ENCODE results near the gene EIF3I.

EIF3I gene

GRCh38 chr1:32221980-32222755, at the start of gene EIF3I, which contains the start of gene TMEM234:
Gene EIF3I, plus strand, starts transcription at chr1:32222407. Its CDS starts 35 bp downstream, at chr1:32222442.
Gene TMEM234, minus strand, starts transcription at chr1:32222353. Its CDS starts 31 bp downstream, at chr1:32222322.
- peak; percentile 82 to 91 (median 87) for DNase-seq (ENCODE audit: low read depth in 2 of 3, low spot score in 1 of 3)

GRCh38 chr1:32172621-32173245, 49.5 kb upstream of the EIF3I start:
- no peak for DNase-seq (ENCODE audit: low read depth in 2 of 3, low spot score in 1 of 3)

- DNase-seq (ENCODE audit: low read depth in 2 of 3, low spot score in 1 of 3), result no peak
These were observed 43.6 kb upstream of the EIF3I start for GRCh38 chr1:32178380-32179192.

GRCh38 chr1:32179193-32179442, 43.1 kb upstream of the EIF3I start:
- DNase-seq (ENCODE audit: low read depth in 2 of 3, low spot score in 1 of 3), result no peak

- DNase-seq (ENCODE audit: low read depth in 2 of 3, low spot score in 1 of 3), result peak; percentile 81 to 91 (median 88)
These were observed 42.6 kb upstream of the EIF3I start, which contains the start of gene TXLNA for GRCh38 chr1:32179443-32180185. Gene TXLNA, plus strand, starts transcription at chr1:32179675. Its CDS starts 671 bp downstream, at chr1:32180346.

GRCh38 chr1:32180186-32181060, 41.8 kb upstream of the EIF3I start:
- no peak for DNase-seq (ENCODE audit: low read depth in 2 of 3, low spot score in 1 of 3)

- no peak for DNase-seq (ENCODE audit: low read depth in 2 of 3, low spot score in 1 of 3)
These were observed 41.1 kb upstream of the EIF3I start for GRCh38 chr1:32181065-32181464.

GRCh38 chr1:32181563-32181962, 40.6 kb upstream of the EIF3I start:
- DNase-seq (ENCODE audit: low read depth in 2 of 3, low spot score in 1 of 3), result no peak

- no peak for DNase-seq (ENCODE audit: low read depth in 2 of 3, low spot score in 1 of 3)
These were observed 40.1 kb upstream of the EIF3I start for GRCh38 chr1:32182060-32182459.

- no peak for DNase-seq (ENCODE audit: low read depth in 2 of 3, low spot score in 1 of 3)
These were observed 37.6 kb upstream of the EIF3I start for GRCh38 chr1:32184650-32185049.

GRCh38 chr1:32186077-32186476, 36.1 kb upstream of the EIF3I start:
- no peak for DNase-seq (ENCODE audit: low read depth in 2 of 3, low spot score in 1 of 3)

GRCh38 chr1:32186491-32186890, 35.7 kb upstream of the EIF3I start:
- DNase-seq (ENCODE audit: low read depth in 2 of 3, low spot score in 1 of 3), result no peak

- DNase-seq (ENCODE audit: low read depth in 2 of 3, low spot score in 1 of 3), result no peak
These were observed 34.4 kb upstream of the EIF3I start for GRCh38 chr1:32187850-32188249.

GRCh38 chr1:32192220-32192948, 29.8 kb upstream of the EIF3I start:
- no peak for DNase-seq (ENCODE audit: low read depth in 2 of 3, low spot score in 1 of 3)

- DNase-seq (ENCODE audit: low read depth in 2 of 3, low spot score in 1 of 3), result no peak
These were observed 27.2 kb upstream of the EIF3I start for GRCh38 chr1:32194984-32195383.

GRCh38 chr1:32195531-32195930, 26.7 kb upstream of the EIF3I start:
- DNase-seq (ENCODE audit: low read depth in 2 of 3, low spot score in 1 of 3), result no peak

- no peak for DNase-seq (ENCODE audit: low read depth in 2 of 3, low spot score in 1 of 3)
These were observed 26.0 kb upstream of the EIF3I start for GRCh38 chr1:32195972-32196823.

- DNase-seq (ENCODE audit: low read depth in 2 of 3, low spot score in 1 of 3), result no peak
These were observed 25.1 kb upstream of the EIF3I start for GRCh38 chr1:32197074-32197473.

- no peak for DNase-seq (ENCODE audit: low read depth in 2 of 3, low spot score in 1 of 3)
These were observed 24.4 kb upstream of the EIF3I start for GRCh38 chr1:32197837-32198236.
